Liver (tissue), 9 donors: ENCODE results near the gene PRDM1. TPM values are rescaled to one million over a fixed set of nuclear protein-coding genes. Genes with fewer than 3 reads are reported as not detected.

Experiments
- DNase-seq: peaks from one replicate; pipeline ENCODE4 v3.0.0-alpha.2; 2017; ENCODE audit warnings: low spot score
- H3K27ac ChIP-seq, 2 donors: one replicate each; pipeline ENCODE4 v1.7.0; 2013; ENCODE audit warnings: inconsistent platforms in 2 of 2, low read length in 2 of 2, control low read depth in 1 of 2, low read depth in 1 of 2, mild to moderate bottlenecking in 1 of 2
- H3K27me3 ChIP-seq, 4 donors: one replicate each; pipeline versions ENCODE4 v1.6.1 to v1.7.0; 2013; ENCODE audit warnings: low read length in 3 of 4, inconsistent platforms in 1 of 4, mild to moderate bottlenecking in 1 of 4, moderate library complexity in 1 of 4; ENCODE audit not compliant: control insufficient read depth in 4 of 4, insufficient read depth in 4 of 4
- H3K36me3 ChIP-seq, 4 donors: one replicate each; pipeline versions ENCODE4 v1.6.1 to v1.7.0; 2013; ENCODE audit warnings: low read length in 3 of 4, mild to moderate bottlenecking in 3 of 4, low read depth in 1 of 4, moderate library complexity in 1 of 4; ENCODE audit not compliant: control insufficient read depth in 4 of 4, insufficient read depth in 3 of 4
- H3K4me1 ChIP-seq, 4 donors: one replicate each; pipeline versions ENCODE4 v1.6.1 to v1.7.0; 2013; ENCODE audit warnings: low read length in 3 of 4, mild to moderate bottlenecking in 3 of 4, moderate library complexity in 1 of 4; ENCODE audit not compliant: control insufficient read depth in 4 of 4, insufficient read depth in 4 of 4
- H3K4me3 ChIP-seq, 3 donors: one replicate each; pipeline versions ENCODE4 v1.6.1 to v1.7.0; 2013; ENCODE audit warnings: low read length in 3 of 3, control low read depth in 1 of 3, low read depth in 1 of 3, mild to moderate bottlenecking in 1 of 3
- H3K9ac ChIP-seq, 2 donors: one replicate each; pipeline ENCODE4 v1.7.0; 2013; ENCODE audit warnings: low read length in 2 of 2, mild to moderate bottlenecking in 2 of 2, moderate library complexity in 2 of 2, control low read depth in 1 of 2, low read depth in 1 of 2
- H3K9me3 ChIP-seq, 4 donors: one replicate each; pipeline versions ENCODE4 v1.6.1 to v1.7.0; 2013; ENCODE audit warnings: low read length in 3 of 4; ENCODE audit not compliant: control insufficient read depth in 4 of 4
- ATF3 ChIP-seq: IDR thresholded peaks from 2 replicates; pipeline ENCODE4 v1.6.1; 2016; ENCODE audit warnings: antibody characterized with exemption
- CTCF ChIP-seq: fragments of 150-350 bp; IDR thresholded peaks from 2 replicates; pipeline ENCODE4 v1.5.1; 2017; ENCODE audit warnings: improper control_type of control experiment, low read depth, low read length; ENCODE audit not compliant: missing input control
- EGR1 ChIP-seq, 2 donors: IDR thresholded peaks; 2 replicates each; pipeline ENCODE4 v1.6.1; 2016 to 2018; ENCODE audit warnings: antibody characterized with exemption in 2 of 2, low read depth in 2 of 2
- FOXA1 ChIP-seq: IDR thresholded peaks from 2 replicates; pipeline ENCODE4 v1.6.1; 2016; ENCODE audit warnings: antibody characterized with exemption
- FOXA2 ChIP-seq: IDR thresholded peaks from 2 replicates; pipeline ENCODE4 v1.6.1; 2016; ENCODE audit warnings: antibody characterized with exemption
- GABPA ChIP-seq, 2 donors: IDR thresholded peaks in 1 of 2; conservative IDR thresholded peaks in 1 of 2; 2 replicates each; pipeline ENCODE4 v1.6.1; 2016; ENCODE audit warnings: antibody characterized with exemption in 2 of 2, mild to moderate bottlenecking in 1 of 2, moderate library complexity in 1 of 2
- HNF4A ChIP-seq, 2 donors: conservative IDR thresholded peaks; 2 replicates each; pipeline ENCODE4 v1.6.1; 2016; ENCODE audit warnings: antibody characterized with exemption in 2 of 2, mild to moderate bottlenecking in 2 of 2
- HNF4G ChIP-seq: IDR thresholded peaks from 2 replicates; pipeline ENCODE4 v1.6.1; 2016; ENCODE audit warnings: antibody characterized with exemption
- MAX ChIP-seq: IDR thresholded peaks from 2 replicates; pipeline ENCODE4 v1.6.1; 2016; ENCODE audit warnings: antibody characterized with exemption
- NR2F2 ChIP-seq: IDR thresholded peaks from 2 replicates; pipeline ENCODE4 v1.6.1; 2016; ENCODE audit warnings: antibody characterized with exemption
- RAD21 ChIP-seq, 2 donors: IDR thresholded peaks; 2 replicates each; pipeline ENCODE4 v1.6.1; 2016; ENCODE audit warnings: antibody characterized with exemption in 2 of 2, mild to moderate bottlenecking in 2 of 2
- REST ChIP-seq: IDR thresholded peaks from 2 replicates; pipeline ENCODE4 v1.6.1; 2016; ENCODE audit warnings: antibody characterized with exemption, mild to moderate bottlenecking
- RXRA ChIP-seq, 2 donors: IDR thresholded peaks; 2 replicates each; pipeline ENCODE4 v1.6.1; 2017 to 2018; ENCODE audit warnings: antibody characterized with exemption in 2 of 2, mild to moderate bottlenecking in 1 of 2
- TAF1 ChIP-seq: conservative IDR thresholded peaks from 2 replicates; pipeline ENCODE4 v1.6.1; 2016; ENCODE audit warnings: antibody characterized with exemption, mild to moderate bottlenecking
- YY1 ChIP-seq: IDR thresholded peaks from 2 replicates; pipeline ENCODE4 v1.6.1; 2016; ENCODE audit warnings: antibody characterized with exemption, mild to moderate bottlenecking
- WGBS: extraction: QIAGEN DNeasy Blood & Tissue Kit; methylation state at CpG from one replicate; pipeline ENCODE4 v1.1.7; 2013; 5-methylcytosine and 5-hydroxymethylcytosine counted together
- polyA plus RNA-seq, 2 donors: library from polyadenylated mRNA; stranded (reverse) in 1 of 2; unstranded in 1 of 2; fragments of 200-250 nt in 1 of 2; fragments of >200 nt in 1 of 2; fragmentation: Nextera tagmentation in 1 of 2; extraction: Ambion mirVana in 1 of 2; gene quantifications; one replicate each; pipeline versions ENCODE4 v1.2.1 to v1.2.3, GENCODE V29; 2013 to 2015
- total RNA-seq, 2 donors: library from RNA; depleted of rRNA; stranded (reverse); fragments of >200 nt; gene quantifications; one replicate each; pipeline ENCODE4 v1.2.3, GENCODE V29; 2014
- donor health status: healthy.
- donor health status: healthy.
- donor health status: healthy.
- donor health status: healthy.
- donor health status: healthy.

Gene PRDM1
- total and polyA plus RNA-seq, 4 donors, result 0.37 to 2.8 (median 0.65) TPM

GRCh38 chr6:106119546-106119945 lies 33.4 kb downstream of the PRDM1 start:
- no peak overlapping the region for H3K27ac ChIP-seq
- no peak for DNase-seq
- H3K36me3 ChIP-seq, result no peaks in the 10 kb centered on the region
- 84% methylated on average over 9 of the region's 9 CpGs for WGBS
- H3K9ac ChIP-seq, result no peak overlapping the region
- H3K9me3 ChIP-seq, result no peaks in the 10 kb centered on the region
- TF ChIP-seq ATF3 (no peak), MAX (no peak), RXRA (IDR thresholded peaks at IDR 0.05) (no peak), GABPA (IDR thresholded peaks at IDR 0.05 in 1 of 2, conservative IDR thresholded peaks at IDR 0.05 in 1 of 2) (no peak), TAF1 (no peak), HNF4A (conservative IDR thresholded peaks at IDR 0.05) (no peak), EGR1 (IDR thresholded peaks at IDR 0.05; ENCODE audit: low read depth in 2 of 2) (no peak), CTCF (no peak), RAD21 (IDR thresholded peaks at IDR 0.05) (no peak), REST (no peak), FOXA1 (no peak), FOXA2 (no peak), HNF4G (no peak), YY1 (no peak)
- no peaks in the 10 kb centered on the region for H3K4me1 ChIP-seq
- H3K4me3 ChIP-seq, result no peak overlapping the region
- peaks cover 0 to 1% (median 0%) of the 10 kb centered on the region in 4 donors for H3K27me3 ChIP-seq

- H3K27me3 ChIP-seq, result peaks cover 0 to 4% (median 0%) of the 10 kb centered on the region in 4 donors
- 86% methylated on average over 2 of the region's 2 CpGs for WGBS
- H3K9ac ChIP-seq, result no peak overlapping the region
- no peaks in the 10 kb centered on the region for H3K4me1 ChIP-seq
- H3K4me3 ChIP-seq, result no peak overlapping the region
- H3K27ac ChIP-seq, result no peak overlapping the region
- no peaks in the 10 kb centered on the region for H3K9me3 ChIP-seq
- H3K36me3 ChIP-seq, result no peaks in the 10 kb centered on the region
- TF ChIP-seq NR2F2 (no peak), HNF4A (conservative IDR thresholded peaks at IDR 0.05) (no peak)
- no peak for DNase-seq
Observed at GRCh38 chr6:106120006-106120405, 33.9 kb downstream of the PRDM1 start.
